ENCODE results near the gene CYLD.

DNA sequence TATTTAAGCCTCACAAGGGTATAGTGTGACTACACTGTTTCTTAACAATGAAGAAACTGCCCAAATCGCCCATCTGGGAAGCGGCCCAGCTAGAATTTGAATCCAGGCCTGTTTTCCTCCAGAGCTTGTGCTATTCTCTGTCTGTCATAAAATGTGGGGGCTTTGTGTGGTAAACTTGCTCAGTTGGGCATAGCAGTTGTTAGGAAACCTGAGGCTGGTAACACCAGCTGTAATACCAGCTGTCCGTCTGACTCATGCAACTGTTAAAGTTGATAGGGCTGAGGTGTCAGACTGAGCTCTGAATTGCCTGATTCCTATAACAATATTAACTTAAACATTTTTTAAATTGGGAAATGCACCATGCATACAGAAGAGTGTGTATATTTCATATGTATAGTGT, 39.2 kb upstream of the CYLD start:
- TF ChIP-seq POLR2A (IDR thresholded peaks at IDR 0.05) = no peak
- TF ChIP-seq CTCF (IDR thresholded peaks at IDR 0.05) = no peak
